Esophagus (tissue), 2 donors: ENCODE data around the gene CDC37. TPM values are rescaled to one million over a fixed set of nuclear protein-coding genes. Genes with fewer than 3 reads are reported as not detected.
"Not testable (repeated sequence)": the region's sequence is repeated elsewhere in the genome, so short reads cannot be mapped to it uniquely, and the experiment has no call there.

Source experiments
- H3K27ac ChIP-seq, 2 donors: one replicate each; pipeline ENCODE4 v1.5.1; 2013; ENCODE audit warnings: low read depth in 2 of 2, mild to moderate bottlenecking in 2 of 2, inconsistent platforms in 1 of 2, low read length in 1 of 2, moderate library complexity in 1 of 2
- H3K27me3 ChIP-seq, 2 donors: one replicate each; pipeline ENCODE4 v1.6.1; 2013; ENCODE audit warnings: low read length in 2 of 2, control low read depth in 1 of 2, mild to moderate bottlenecking in 1 of 2; ENCODE audit not compliant: insufficient read depth in 2 of 2, control insufficient read depth in 1 of 2
- H3K36me3 ChIP-seq, 2 donors: one replicate each; pipeline ENCODE4 v1.6.1; 2013; ENCODE audit warnings: low read length in 1 of 2; ENCODE audit not compliant: control insufficient read depth in 2 of 2, insufficient read depth in 2 of 2
- H3K4me1 ChIP-seq, 2 donors: one replicate each; pipeline ENCODE4 v1.6.1; 2013; ENCODE audit warnings: low read length in 1 of 2; ENCODE audit not compliant: control insufficient read depth in 2 of 2, insufficient read depth in 2 of 2
- H3K4me3 ChIP-seq, 2 donors: one replicate each; pipeline ENCODE4 v1.5.1; 2013; ENCODE audit warnings: low read length in 2 of 2, mild to moderate bottlenecking in 2 of 2, low read depth in 1 of 2, moderate library complexity in 1 of 2
- H3K9me3 ChIP-seq, 2 donors: one replicate each; pipeline ENCODE4 v1.6.1; 2013; ENCODE audit warnings: mild to moderate bottlenecking in 2 of 2, low read depth in 1 of 2, low read length in 1 of 2, moderate library complexity in 1 of 2; ENCODE audit not compliant: control insufficient read depth in 2 of 2, insufficient read depth in 1 of 2
- WGBS, 2 donors: extraction: QIAGEN DNeasy Blood & Tissue Kit; methylation state at CpG; one replicate each; pipeline ENCODE4 v1.1.7; 2013; 5-methylcytosine and 5-hydroxymethylcytosine counted together
- polyA plus RNA-seq, 2 donors: library from polyadenylated mRNA; stranded (reverse); fragments of 200-250 nt; gene quantifications; one replicate each; pipeline ENCODE4 v1.2.3, GENCODE V29; 2013
- donor health status: healthy with polysubstance abuse.
- donor health status: Bipolar disorder and iron deficiency.

CDC37 gene
- polyA plus RNA-seq, 2 donors: 162 to 206 TPM

GRCh38 chr19:10412257-10412977, 9.1 kb upstream of the CDC37 start:
- Histone ChIP-seq H3K4me3 (no peak overlapping the region), H3K27ac (no peak overlapping the region)
- 57% methylated on average over 13 of the region's 13 CpGs for WGBS, 2 donors

GRCh38 chr19:10411224-10411623, 7.9 kb upstream of the CDC37 start:
- not testable (repeated sequence) for H3K27me3 ChIP-seq, H3K27ac ChIP-seq, H3K4me3 ChIP-seq, H3K9me3 ChIP-seq, H3K4me1 ChIP-seq, H3K36me3 ChIP-seq
- WGBS, 2 donors: 65 to 76% methylated on average over 5 of the region's 5 CpGs

More at GRCh38 chr19:10412257-10412977, 9.1 kb upstream of the CDC37 start:
- Histone ChIP-seq H3K9me3 (peaks cover 0 to 3% of the 10 kb centered on the region in 2 donors), H3K4me1 (peaks cover 0 to 5% of the 10 kb centered on the region in 2 donors), H3K36me3 (no peaks in the 10 kb centered on the region), H3K27me3 (no peaks in the 10 kb centered on the region)

- H3K27me3 ChIP-seq: peaks cover 0 to 9% of the 10 kb centered on the region in 2 donors
- H3K36me3 ChIP-seq: no peaks in the 10 kb centered on the region
- WGBS, 2 donors: 60 to 64% methylated on average over 18 of the region's 18 CpGs
- H3K9me3 ChIP-seq: no peaks in the 10 kb centered on the region
- H3K4me3 ChIP-seq: no peak overlapping the region
- H3K4me1 ChIP-seq: peaks cover 0 to 8% of the 10 kb centered on the region in 2 donors
- peak overlapping the region; percentile 31 to 36 for H3K27ac ChIP-seq
Measured at GRCh38 chr19:10408511-10409283, 5.4 kb upstream of the CDC37 start.

- peaks cover 0 to 8% of the 10 kb centered on the region in 2 donors for H3K4me1 ChIP-seq
- H3K9me3 ChIP-seq: no peaks in the 10 kb centered on the region
- H3K27ac ChIP-seq: no peak overlapping the region
- H3K4me3 ChIP-seq: no peak overlapping the region
- H3K27me3 ChIP-seq: peaks cover 0 to 9% of the 10 kb centered on the region in 2 donors
- no peaks in the 10 kb centered on the region for H3K36me3 ChIP-seq
Measured at GRCh38 chr19:10407096-10407495, 3.8 kb upstream of the CDC37 start.

GRCh38 chr19:10406191-10406590, 2.8 kb upstream of the CDC37 start:
- Histone ChIP-seq H3K27ac (no peak overlapping the region), H3K9me3 (no peaks in the 10 kb centered on the region), H3K4me1 (peaks cover 0 to 8% of the 10 kb centered on the region in 2 donors), H3K27me3 (peaks cover 0 to 9% of the 10 kb centered on the region in 2 donors), H3K36me3 (no peaks in the 10 kb centered on the region), H3K4me3 (no peak overlapping the region)
- 58 to 70% methylated on average over 6 of the region's 6 CpGs for WGBS, 2 donors

- Histone ChIP-seq H3K4me1 (peaks cover 0 to 11% of the 10 kb centered on the region in 2 donors), H3K27me3 (peaks cover 0 to 9% of the 10 kb centered on the region in 2 donors), H3K9me3 (no peaks in the 10 kb centered on the region), H3K36me3 (peaks cover 0 to 3% of the 10 kb centered on the region in 2 donors), H3K4me3 (no peak overlapping the region), H3K27ac (no peak overlapping the region)
- 5 to 7% methylated on average over 42 to 43 of the region's 43 CpGs for WGBS, 2 donors
Measured at GRCh38 chr19:10404888-10405820, 1.8 kb upstream of the CDC37 start.

GRCh38 chr19:10402441-10403038, 802 bp downstream of the CDC37 start:
- H3K27me3 ChIP-seq: peaks cover 0 to 9% of the 10 kb centered on the region in 2 donors

GRCh38 chr19:10399878-10400277, 3.5 kb downstream of the CDC37 start:
- WGBS, 2 donors: 90 to 91% methylated on average over 7 to 8 of the region's 8 CpGs
- no peaks in the 10 kb centered on the region for H3K9me3 ChIP-seq
- peaks cover 0 to 2% of the 10 kb centered on the region in 2 donors for H3K27me3 ChIP-seq
- H3K36me3 ChIP-seq: peaks cover 4 to 15% of the 10 kb centered on the region in 2 donors
- no peak overlapping the region for H3K27ac ChIP-seq
- H3K4me1 ChIP-seq: peaks cover 0 to 11% of the 10 kb centered on the region in 2 donors
- H3K4me3 ChIP-seq: no peak overlapping the region

More at GRCh38 chr19:10402441-10403038, 802 bp downstream of the CDC37 start:
- Histone ChIP-seq H3K27ac (peak overlapping the region; percentile 11 to 89), H3K4me1 (peaks cover 0 to 11% of the 10 kb centered on the region in 2 donors), H3K36me3 (peaks cover 0 to 3% of the 10 kb centered on the region in 2 donors), H3K4me3 (peak overlapping the region; percentile 89 to 97), H3K9me3 (no peaks in the 10 kb centered on the region)
- WGBS, 2 donors: 1% methylated on average over 15 of the region's 15 CpGs

- not testable (repeated sequence) for H3K27ac ChIP-seq, H3K4me3 ChIP-seq, H3K27me3 ChIP-seq, H3K9me3 ChIP-seq, H3K4me1 ChIP-seq
- 91 to 94% methylated on average over 8 of the region's 8 CpGs for WGBS, 2 donors
- H3K36me3 ChIP-seq: peaks cover 6 to 19% of the 10 kb centered on the region in 2 donors
Measured at GRCh38 chr19:10399340-10399739, 4.0 kb downstream of the CDC37 start.
